TTC549 (cell line): ENCODE data around the gene KCNIP1.

ENCODE experiments used
- FAIRE-seq: peaks from 2 replicates; lab custom pipeline; 2012; peaks lifted over from hg19 to GRCh38; lab: Jason Lieb, UNC

Gene KCNIP1

DNA sequence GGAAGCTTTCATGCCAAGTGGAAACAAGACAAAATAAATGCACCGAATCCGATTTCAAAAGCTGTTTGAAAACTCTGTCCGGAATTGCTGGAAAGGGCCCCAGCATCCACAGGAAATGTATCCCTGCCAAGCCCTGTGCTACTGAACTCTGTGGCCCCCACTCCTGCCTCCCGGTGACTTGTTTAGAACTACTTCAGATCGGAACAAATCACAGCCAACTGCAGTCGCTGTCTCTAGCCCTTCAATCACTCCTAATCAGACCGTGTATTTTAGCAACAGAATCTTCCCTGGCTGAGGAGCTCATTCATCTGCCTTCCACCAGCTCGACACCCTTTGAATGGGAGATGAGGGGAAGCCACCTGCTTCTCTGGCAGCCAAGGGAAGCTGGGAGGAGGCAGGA, 94.1 kb downstream of the KCNIP1 start:
- no peak for FAIRE-seq

DNA sequence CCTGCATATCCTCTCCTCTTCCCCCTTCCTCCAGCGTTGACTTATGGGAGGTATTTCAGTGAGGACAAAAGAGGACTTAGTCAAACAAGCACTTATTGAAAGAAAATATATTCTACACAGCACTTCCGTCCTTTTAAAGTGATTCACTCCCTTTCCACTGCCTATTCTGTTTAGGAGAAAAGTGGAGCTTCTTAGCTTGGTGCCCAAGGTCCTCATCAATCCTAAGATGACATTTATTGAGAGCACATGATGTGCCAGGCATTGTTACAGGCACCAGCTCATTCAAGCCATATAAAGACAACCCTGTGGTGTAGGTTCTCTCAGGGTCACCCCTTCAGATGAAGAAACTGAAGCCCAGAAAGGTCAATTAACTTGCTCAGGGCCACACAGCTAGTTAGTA, 95.9 kb downstream of the KCNIP1 start:
- FAIRE-seq: no peak

- no peak for FAIRE-seq
Observed at GRCh38 chr5:170601619-170602018, 97.8 kb downstream of the KCNIP1 start.

DNA sequence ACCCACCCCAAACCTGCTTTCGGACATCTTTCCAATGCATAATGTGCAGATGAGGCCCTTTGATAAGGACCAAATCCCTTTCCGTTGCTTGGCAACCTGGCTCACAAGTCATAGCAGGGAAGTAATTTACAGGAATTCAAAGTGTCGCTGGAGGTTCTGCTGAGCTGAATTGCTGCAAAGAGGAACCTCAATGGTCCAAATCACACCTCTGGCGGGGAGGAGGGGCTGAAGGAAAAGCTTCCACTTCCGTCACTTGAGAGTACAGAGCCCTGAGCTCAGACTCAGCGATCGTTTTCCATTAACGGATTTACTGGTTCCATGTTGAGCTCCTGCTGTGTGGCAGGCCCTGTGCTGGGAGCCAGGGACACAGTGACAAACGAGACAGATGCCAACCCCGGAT, 99.3 kb downstream of the KCNIP1 start:
- FAIRE-seq: no peak

DNA sequence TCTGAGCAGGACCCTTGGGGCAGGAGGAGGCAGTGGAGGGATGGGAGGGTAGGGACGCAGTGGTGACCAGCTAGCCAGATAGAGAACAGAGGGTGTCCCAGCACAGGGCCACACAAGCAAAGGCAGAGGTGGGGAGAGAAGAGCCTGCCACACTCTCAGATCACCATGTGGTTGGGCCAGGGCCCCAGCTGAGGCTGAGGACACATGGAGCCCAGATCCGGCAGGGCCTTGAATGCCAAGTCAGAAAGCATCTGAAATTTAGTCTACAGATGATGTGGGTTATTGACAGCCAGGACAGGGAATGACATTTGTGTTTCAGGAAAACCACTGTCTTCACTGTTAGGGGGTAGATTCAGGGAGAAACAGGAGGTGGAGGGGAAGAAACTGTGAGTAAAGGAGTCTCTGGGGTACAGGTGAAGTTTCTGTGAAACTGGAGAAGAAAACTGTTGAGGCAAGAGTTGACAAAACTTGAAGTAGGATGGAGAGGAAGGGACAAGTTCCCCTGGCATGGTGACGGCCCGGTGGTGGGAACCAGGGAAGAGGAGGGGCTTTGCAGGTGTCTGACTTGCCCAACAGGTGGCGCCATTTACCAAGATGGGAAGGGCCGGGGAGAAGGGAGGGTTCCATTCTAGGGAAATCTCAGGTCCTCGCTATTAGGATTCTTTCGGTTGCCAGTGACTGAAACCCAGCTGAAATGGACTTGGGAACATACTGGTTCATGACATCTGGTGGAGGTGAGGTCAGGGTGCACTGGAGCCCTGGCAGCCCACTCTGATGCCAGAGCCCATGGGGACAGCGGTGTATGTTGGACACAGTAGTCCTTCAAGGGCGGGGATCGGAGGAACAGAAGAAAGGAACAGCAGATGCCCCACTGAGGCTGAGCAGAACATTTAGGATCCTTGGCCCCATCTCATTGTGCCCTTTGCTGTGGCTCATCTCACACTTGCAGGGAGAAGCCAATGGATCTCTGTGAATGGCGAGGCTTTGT, 100.1 kb downstream of the KCNIP1 start:
- FAIRE-seq: no peak

DNA sequence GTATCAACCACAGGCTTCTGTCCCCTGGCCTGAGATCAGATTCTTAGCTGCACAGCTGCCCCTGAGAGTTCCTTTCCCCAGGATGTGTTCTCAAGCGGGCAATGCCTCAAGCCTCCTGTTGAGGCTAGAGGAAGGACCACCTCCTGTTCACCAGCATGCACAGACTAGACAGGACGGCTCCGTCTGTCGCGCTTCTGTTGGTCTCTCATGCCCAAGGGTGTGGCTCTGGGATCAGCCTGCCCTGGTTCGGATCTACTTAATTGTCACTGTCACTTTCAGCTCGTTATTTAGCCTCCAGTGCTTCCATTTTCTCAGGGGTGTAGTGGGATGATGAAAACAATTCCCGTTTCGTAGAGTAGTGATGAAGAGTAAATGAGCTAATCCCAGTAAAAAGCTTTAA, 103.1 kb downstream of the KCNIP1 start:
- no peak for FAIRE-seq

- no peak for FAIRE-seq
Observed at GRCh38 chr5:170611449-170612090, 107.8 kb downstream of the KCNIP1 start.

- FAIRE-seq: no peak
Observed at GRCh38 chr5:170612256-170612678, 108.4 kb downstream of the KCNIP1 start.

- no peak for FAIRE-seq
Observed at GRCh38 chr5:170614065-170614490, 110.3 kb downstream of the KCNIP1 start.

DNA sequence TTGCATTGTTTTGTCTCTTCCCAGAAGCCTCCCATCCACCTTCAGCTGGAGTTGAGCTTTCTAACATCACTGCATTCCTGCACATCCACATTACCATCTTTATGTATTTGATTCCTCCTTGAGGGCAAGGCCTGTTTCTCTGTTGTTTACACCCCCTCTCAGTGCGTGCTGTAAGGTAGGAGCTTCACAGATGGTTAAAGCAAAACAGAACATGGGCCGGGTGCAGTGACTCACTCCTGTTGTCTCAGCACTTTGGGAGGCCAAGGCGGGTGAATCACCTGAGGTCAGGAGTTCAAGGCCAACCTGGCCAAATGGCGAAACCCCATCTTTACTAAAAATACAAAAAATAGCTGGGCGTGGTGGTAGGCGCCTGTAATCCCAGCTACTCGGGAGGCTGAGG, 110.9 kb downstream of the KCNIP1 start:
- FAIRE-seq: no peak

GRCh38 chr5:170617533-170618490, 114.0 kb downstream of the KCNIP1 start:
- no peak for FAIRE-seq

- no peak for FAIRE-seq
Observed at GRCh38 chr5:170619869-170620268, 116.0 kb downstream of the KCNIP1 start.

GRCh38 chr5:170622933-170623332, 119.1 kb downstream of the KCNIP1 start:
- FAIRE-seq: no peak

DNA sequence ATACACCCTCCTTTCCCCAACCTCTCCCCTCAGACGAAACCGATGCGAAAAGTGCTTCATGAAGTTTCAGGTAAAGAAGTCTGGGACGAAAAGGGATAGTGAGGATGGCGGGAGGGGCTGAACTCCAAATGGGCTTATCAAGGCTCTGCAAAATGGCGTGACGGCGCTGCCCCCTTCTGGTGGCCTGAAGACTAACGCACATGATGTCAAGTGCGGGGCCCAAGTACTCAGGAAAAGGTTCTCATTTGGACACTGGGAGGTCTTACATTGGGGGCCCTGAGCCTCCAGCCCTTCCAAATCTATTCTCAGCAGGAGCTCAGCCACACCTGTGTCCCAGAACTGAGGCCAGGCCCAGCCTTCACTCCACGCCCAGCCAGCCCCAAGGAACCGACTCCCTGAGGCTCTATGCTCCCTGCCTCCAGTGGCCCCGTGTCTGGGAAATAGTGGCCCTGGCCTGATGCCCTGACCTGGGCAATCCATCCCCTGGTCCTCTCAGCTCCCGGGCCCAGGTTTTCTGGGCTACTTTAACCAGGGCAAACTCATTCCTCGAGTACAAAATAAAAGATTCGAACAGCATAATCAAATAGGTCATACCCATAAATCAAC, 119.9 kb downstream of the KCNIP1 start:
- no peak for FAIRE-seq

DNA sequence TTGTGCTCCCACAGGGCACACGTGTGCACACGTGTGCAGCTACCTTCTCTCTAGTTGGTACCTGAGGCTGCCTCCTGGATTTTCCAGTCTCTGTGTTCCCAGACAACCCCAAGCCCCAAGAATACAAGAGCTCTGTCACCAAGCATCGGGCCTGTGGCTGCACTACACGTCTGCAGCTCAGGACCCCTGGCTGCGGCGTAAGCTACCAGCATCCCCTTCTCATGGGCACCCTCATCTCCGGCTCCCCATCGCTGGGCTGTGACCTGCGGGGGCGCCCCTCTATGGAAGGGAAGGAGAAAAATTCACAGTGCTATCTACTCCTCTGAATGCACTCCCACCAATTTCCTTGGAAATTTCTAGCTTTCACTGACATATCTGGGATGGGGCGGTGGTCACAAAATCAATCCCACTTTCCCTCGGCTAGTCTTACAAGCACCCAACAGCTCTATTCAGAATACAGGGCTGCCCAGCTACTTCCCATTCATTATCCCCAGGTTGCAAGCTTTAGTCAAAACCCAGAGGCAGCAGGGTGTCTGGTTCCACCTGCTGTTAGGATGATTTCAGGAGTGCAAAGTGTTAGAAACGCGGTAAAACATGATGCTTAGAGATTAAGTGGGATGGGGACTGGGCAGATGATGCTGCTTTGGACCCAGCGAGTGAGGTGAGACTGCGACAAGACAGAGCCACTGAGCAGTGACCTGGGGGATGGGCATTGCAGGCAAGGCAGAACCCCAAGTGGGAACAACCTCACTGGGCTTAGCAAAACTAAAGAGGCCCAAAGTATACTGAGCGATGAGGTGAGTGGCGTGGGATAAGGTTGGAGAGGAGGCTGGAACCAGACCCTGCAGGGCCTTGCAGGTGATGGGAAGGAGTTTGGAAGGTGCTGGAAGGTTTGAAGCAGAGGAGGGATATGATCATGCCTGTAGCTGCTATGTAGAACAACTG, 121.7 kb downstream of the KCNIP1 start:
- no peak for FAIRE-seq

GRCh38 chr5:170626507-170627150, 122.8 kb downstream of the KCNIP1 start:
- no peak for FAIRE-seq

DNA sequence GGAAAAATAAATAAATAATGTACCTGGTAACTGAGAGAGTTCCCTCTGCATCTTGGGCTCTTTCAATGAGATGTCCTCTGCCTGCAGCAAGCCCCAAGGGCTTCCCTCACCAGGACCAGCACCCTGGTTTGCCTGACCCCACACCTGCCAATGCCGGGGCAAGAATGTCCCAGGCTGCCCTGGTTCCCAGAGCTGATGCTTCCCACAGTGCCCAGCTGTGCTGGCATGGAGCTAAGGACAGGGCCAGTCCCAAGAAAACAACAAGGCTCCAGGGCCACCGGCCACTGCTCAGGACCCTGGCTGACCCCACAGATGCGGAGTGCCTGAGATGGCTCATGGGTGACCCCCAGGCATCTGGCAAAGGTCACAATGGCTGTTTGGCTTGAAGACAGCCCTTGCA, 123.5 kb downstream of the KCNIP1 start:
- no peak for FAIRE-seq

DNA sequence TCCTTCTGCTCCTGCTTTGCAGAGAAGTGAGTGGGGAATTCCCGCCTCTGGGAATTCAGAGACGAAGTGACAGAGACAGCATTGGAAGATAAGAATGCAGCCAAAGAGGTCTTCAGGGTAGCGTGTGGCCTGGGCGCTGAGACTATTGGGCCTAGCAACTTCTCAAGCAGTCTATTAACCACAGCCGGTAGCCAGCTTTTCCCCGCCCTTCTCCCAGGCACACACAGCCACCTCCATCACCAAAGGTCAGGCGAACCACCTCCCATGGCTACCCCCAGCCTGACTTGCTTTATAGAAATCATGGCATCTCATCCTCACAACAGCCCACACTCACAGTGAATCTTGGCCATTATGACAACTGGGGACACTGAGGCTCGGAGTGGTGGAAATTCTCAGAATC, 124.2 kb downstream of the KCNIP1 start:
- FAIRE-seq: no peak

DNA sequence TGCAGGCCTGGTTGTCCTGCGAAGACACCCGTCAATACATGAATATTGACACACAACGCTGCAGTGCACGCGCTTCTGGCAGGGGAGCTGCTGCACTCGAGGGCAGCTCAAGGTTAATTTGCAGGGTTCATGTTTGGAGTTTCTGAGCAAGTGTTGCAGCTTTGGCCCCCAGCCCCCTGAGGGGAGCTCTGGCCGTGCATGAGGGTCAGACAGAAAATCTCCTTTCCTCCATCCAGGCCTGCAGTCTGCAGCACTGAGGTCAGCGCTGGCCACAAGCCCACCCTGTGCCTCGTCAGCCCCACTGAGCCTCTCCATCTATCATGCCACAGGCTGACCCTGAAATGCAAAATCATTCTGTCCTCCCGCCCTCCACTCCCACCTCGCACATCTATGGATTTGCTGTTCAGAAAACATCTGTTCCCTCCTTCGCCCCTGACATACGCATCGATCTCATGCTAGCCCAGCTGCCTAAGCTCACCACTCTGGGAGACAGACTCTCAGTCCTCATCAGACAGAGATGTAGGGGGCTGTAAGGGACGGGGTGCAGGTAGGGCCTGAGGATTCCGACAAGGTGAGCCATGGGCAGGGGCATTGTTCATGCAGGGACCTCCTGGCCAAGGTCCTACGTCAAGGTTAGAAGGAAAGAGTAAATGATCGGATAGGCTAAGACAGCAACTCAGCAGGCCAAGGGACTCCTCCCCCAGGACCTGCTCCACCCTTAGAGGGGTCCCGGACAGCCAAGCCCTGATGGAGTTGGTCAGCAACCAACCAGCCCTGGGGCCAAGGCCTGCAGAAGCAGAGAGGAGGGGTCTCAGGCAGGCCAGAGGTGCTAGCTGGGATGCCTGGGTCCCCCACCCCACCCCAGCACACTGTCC, 125.1 kb downstream of the KCNIP1 start:
- FAIRE-seq: no peak
